ENCODE results near the gene LPA.
"Not testable (repeated sequence)": the region's sequence is repeated elsewhere in the genome, so short reads cannot be mapped to it uniquely, and the experiment has no call there.

LPA gene

DNA sequence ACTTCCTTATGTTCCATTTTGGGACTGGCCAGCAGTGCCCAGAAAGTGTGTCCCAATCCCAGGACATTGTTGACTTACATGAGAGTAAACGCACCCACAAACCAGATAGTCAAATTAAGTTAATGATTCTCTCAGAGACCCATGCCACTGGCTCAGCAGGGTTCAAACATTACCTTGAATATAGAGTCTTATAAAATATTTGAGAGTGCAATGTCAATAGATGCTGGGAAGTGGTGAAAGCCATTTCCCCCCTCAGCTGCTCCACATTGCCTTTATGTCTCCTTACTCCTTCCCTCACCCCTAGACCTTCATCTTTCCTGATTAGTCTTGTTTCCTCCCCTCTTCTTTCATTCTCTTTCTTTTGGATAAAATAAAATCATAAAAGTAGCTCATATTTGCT, at the start of gene LPA:
Gene LPA, minus strand, starts transcription at position 78 of the 400 bp plus-strand sequence. Its CDS starts 61 bp downstream, at position 17.
- not testable (repeated sequence) for DNase-seq

DNA sequence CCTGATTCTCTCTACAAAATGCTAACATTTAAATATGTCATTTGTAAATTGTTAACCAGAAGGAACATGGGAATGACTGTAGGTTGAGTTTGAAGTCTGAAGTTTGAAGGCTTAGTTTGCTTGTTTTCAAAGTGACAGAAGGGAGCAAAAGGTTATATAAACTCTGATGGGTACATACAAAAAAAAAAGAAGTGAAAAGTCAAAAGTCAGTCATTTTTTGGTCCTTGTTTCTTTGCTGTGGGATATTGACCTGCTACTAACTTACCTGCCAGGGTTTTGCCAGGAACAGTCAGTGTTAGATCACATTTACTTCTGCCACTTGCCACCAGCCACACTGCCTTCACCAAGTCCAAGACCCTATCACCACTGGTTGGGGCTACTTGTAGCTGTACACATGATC, 44.9 kb upstream of the LPA start:
- DNase-seq, result not testable (repeated sequence)

- DNase-seq, result not testable (repeated sequence)
Measured at GRCh38 chr6:160704688-160705087, 40.6 kb upstream of the LPA start.

DNA sequence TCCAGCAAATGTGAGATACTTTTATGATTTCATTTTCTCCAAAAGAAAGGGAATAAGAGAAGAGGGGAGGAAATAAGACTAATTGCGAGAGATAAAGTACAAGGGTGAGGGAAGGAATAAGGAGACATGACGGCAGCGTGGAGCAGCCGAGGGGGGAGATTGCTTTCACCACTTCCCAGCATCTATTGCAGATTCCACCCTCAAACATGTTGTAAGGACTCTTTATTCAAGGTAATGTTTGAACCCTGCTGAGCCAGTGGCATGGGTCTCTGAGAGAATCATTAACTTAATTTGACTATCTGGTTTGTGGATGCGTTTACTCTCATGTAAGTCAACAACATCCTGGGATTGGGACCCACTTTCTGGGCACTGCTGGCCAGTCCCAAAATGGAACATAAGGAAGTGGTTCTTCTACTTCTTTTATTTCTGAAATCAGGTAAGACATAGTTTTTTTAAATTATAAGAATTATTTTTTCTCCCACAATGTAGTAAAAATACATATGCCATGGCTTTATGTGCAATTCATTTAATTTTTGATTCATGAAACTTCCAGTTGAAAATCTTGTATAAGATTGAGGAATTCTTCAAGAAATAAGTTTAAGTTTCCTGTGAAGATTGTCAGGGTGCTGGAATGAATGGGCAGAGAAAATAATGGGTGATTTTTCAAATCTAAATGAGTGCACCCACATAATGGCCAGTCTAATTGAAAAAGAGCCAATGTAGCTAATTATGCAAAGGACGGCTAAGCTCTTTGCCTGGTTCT, 38.0 kb upstream of the LPA start, which contains the start of gene PLG:
Gene PLG, plus strand, starts transcription at position 327 of the 763 bp plus-strand sequence. Its CDS starts 61 bp downstream, at position 388.
- DNase-seq, result not testable (repeated sequence)

DNA sequence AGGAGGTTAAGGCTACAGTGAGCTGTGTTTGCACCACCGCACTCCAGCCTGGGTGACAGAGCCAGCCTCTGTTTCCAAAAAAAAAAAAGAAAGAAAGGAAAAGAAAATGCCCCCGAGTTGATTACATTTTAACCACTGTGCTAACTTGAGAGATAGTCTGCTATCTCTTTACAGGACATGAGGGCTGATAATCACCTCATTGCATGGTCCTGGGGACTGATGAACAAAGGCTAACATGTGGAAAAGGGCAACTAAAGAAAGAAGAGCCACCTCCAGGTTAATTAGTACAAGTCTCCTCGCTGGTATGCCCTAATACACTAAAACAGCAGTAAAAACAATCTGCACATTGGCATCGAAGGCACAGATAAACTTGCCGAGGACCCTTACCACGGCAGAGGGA, 33.8 kb upstream of the LPA start:
- DNase-seq, result no peak

- not testable (repeated sequence) for DNase-seq
Measured at GRCh38 chr6:160696884-160697283, 32.8 kb upstream of the LPA start.

DNA sequence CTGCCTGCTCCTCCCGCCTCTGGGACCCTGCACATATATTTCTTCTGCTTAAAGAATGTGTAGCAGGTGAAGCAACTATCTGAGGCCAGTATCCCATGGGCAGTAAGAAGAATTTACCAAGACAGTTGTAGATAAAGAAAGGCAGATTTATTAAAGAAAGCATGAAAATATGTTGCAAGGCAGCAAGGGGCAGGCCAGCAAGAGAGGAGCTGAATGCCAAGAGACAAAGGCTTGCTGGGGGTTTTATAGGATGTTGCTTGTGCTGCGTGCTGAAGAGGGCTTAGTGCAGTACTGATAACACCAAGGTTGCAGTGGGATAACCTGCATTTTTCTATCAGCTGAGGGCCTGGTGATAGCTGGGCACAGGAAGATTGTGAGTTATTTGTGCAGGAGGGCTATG, 31.5 kb upstream of the LPA start:
- not testable (repeated sequence) for DNase-seq

DNA sequence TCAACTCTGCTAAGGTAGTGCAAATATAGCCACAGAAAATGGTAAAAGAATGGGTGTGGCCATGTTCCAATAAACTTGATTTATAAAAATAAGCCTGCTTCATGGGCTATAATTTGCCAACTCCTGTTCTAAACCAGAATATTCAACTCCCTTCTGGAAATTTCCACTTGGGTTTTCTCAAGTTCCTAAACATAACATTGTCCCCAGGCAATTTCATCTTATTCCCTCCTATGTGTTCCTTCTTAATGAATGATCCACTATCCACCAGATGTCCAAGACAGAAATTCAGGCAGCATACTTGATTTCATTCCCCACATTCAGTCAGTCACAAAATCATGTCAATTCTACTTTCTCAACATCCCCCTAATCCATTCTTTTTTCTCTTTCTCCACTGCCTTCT, 30.9 kb upstream of the LPA start:
- DNase-seq, result not testable (repeated sequence)

- no peak for DNase-seq
Measured at GRCh38 chr6:160692369-160692959, 28.4 kb upstream of the LPA start.

DNA sequence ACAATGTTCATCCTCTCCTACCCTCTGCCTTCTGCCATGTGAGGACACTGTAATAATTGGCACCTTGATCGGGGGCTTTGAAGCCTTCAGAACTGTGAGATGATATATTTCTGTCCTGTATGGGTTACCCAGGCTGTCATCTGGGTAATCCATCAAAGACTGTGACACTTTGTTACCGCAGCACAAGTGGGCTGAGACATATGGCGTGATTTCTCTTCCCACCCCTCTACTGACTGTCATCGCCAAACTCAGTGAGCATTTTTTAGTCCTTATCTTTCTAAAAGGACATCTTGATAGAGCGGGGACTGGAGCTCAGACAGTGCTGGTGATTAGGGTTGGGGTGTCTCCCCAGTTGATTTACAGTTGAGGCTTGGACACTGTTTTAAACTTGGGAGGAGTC, 27.5 kb upstream of the LPA start:
- no peak for DNase-seq

DNA sequence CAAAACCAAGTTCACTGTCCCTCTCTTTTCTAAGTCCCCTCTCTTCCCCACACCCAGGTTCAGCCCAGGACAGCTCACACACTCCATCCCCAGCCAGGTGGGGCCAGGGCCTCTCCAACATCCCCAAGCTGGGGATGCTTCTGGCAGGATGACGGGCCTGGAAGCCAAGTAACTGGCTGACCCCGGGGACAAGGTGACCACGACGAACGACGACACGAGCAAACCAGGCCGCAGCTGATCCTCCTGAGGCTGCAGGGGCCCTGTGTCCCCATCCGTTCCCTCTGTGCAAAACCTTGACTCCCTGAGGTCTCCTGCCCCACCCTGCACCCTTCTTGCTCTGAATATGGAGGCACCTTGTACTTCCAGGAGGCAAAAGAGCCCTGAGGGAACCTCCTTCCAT, 26.4 kb upstream of the LPA start:
- no peak for DNase-seq

- DNase-seq, result no peak
Measured at GRCh38 chr6:160685762-160686450, 21.8 kb upstream of the LPA start.

DNA sequence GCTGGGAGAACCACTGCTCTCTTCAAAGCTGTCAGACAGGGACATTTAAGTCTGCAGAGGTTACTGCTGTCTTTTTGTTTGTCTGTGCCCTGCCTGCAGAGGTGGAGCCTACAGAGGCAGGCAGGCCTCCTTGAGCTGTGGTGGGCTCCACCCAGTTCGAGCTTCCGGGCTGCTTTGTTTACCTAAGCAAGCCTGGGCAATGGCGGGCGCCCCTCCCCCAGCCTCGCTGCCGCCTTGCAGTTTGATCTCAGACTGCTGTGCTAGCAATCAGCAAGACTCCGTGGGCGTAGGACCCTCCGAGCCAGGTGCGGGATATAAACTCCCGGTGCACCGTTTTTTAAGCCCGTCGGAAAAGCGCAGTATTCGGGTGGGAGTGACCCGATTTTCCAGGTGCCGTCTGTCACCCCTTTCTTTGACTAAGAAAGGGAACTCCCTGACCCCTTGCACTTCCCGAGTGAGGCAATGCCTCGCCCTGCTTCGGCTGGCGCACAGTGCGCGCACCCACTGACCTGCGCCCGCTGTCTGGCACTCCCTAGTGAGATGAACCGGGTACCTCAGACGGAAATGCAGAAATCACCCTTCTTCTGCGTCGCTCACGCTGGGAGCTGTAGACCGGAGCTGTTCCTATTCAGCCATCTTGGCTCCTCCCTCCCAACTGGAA, 21.2 kb upstream of the LPA start:
- not testable (repeated sequence) for DNase-seq

- no peak for DNase-seq
Measured at GRCh38 chr6:160679402-160679769, 15.3 kb upstream of the LPA start.

GRCh38 chr6:160678744-160679401, 14.8 kb upstream of the LPA start:
- no peak for DNase-seq

- no peak for DNase-seq
Measured at GRCh38 chr6:160678230-160678629, 14.2 kb upstream of the LPA start.

- not testable (repeated sequence) for DNase-seq
Measured at GRCh38 chr6:160676418-160676817, 12.3 kb upstream of the LPA start.

- no peak for DNase-seq
Measured at GRCh38 chr6:160668589-160668988, 4.5 kb upstream of the LPA start.

DNA sequence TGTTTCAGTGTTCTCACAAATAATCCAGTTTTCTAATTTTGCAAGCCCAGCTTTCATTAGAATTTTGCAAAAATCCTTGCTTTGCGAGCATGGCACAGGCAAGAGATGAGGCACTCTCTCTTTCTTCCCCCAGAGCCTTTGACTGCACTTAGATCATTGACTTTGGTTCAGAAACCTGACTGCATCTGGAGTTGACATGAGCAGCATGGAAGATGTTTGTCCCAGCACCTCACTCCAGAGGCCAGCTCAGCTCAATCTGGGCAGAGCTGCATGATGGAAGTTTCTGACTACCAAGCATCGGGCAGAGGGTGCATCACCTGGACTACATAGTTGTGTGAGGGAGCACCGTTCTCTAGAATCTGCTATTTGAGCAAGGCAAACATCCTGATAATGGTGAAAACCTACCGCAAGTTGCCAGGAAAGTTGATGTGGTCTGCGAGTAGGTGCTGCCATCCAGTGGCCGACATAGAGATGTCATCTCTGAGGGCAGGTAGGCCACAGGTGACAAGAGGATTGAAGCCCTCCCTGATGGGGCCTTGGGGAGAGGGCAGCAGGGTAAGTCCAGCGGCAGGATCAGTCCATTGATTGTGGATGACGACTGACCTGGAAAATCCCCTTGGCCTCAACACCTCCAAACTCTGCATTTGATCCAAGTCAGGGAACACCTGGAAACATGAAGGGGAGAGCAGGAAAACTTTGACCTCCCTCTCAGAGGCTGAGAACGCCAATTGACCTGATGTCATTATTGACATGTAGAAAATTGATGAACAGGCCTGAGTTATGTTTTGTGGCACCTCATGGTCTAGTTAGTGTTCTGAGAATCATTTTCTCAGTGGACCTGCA, 3.8 kb upstream of the LPA start:
- peak; percentile 10 for DNase-seq

DNA sequence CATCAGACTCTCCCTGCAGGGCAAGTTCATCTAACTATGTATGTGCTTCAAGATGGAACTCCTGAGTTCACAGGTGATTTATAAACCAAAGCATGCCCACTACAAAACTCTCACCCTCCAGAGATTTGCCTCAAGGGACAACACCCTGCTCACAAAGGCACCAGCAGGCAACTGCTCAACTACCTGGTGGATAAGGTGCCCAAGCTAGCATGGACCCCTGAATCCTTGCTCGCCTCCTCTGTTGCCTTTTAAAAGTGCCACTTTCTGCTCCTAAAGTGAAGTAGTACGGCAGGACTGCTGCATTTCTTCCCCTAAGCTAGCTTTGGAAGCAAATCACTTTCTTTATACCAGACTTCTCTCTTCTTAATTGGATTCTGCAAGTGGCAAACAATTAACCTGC, 1.2 kb downstream of the LPA start:
- DNase-seq, result no peak

DNA sequence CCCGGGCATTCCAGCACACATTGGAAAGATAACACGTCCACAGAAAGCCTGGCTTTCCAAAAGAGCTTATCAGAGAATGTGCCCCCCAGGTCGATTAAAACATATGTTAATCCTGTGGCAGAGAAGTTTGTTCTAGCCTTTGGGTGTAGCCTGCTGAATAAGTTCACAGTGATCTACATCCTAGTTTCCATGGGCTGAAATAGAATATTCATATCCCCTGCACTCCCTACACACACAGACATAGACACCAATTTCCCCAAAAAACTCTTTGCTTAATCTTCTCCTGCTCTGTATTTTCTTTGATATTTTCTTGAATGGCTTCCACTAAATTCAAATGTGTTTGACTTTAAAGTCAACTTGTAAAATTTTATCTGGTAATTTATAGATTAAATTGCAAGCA, 1.6 kb downstream of the LPA start:
- DNase-seq, result no peak

GRCh38 chr6:160661216-160661615, 2.9 kb downstream of the LPA start:
- DNase-seq, result no peak

Measured in activated CD4-positive, alpha-beta T cell treated with anti-CD3 and anti-CD28 coated beads, Interleukin-2, amount 50 U/mL, for 1 hour (primary cell).